Panc1 (cell line): Measurements from ENCODE around the gene ADGRV1.

Experiments
- CTCF ChIP-seq: fragments of 450-650 bp; IDR thresholded peaks from 2 replicates; pipeline ENCODE4 v1.5.1; 2017; ENCODE audit warnings: mild to moderate bottlenecking
- POLR2AphosphoS5 ChIP-seq: IDR thresholded peaks from 2 replicates; pipeline ENCODE4 v1.6.1; 2012; ENCODE audit warnings: mild to moderate bottlenecking, low read depth, low read length, moderate library complexity
- REST ChIP-seq, 2 experiments: IDR thresholded peaks; 2 replicates each; pipeline ENCODE4 v1.6.1; 2011 to 2012; ENCODE audit warnings: low read depth in 2 of 2, control low read depth in 1 of 2, low read length in 1 of 2, mild to moderate bottlenecking in 1 of 2, moderate library complexity in 1 of 2; ENCODE audit not compliant: insufficient read depth in 1 of 2
- SIN3A ChIP-seq: IDR thresholded peaks from 2 replicates; pipeline ENCODE4 v1.6.1; 2012; ENCODE audit warnings: low read depth, mild to moderate bottlenecking, low read length, moderate library complexity, borderline replicate concordance; ENCODE audit not compliant: insufficient read depth

- no peak for TF ChIP-seq CTCF
- TF ChIP-seq SIN3A = no peak
- no peak for TF ChIP-seq POLR2AphosphoS5
- TF ChIP-seq REST (IDR thresholded peaks at IDR 0.05; ENCODE audit: insufficient read depth in 1 of 2, low read depth in 2 of 2, low read length in 1 of 2) = no peak
Measured at GRCh38 chr5:91119981-91120850, 561.6 kb downstream of the ADGRV1 start.
